ENCODE data around the gene PCDHB11.

- TF ChIP-seq, protein P1, sequence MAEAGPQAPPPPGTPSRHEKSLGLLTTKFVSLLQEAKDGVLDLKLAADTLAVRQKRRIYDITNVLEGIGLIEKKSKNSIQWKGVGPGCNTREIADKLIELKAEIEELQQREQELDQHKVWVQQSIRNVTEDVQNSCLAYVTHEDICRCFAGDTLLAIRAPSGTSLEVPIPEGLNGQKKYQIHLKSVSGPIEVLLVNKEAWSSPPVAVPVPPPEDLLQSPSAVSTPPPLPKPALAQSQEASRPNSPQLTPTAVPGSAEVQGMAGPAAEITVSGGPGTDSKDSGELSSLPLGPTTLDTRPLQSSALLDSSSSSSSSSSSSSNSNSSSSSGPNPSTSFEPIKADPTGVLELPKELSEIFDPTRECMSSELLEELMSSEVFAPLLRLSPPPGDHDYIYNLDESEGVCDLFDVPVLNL (CRISPR knock-in tag; IDR thresholded peaks at IDR 0.05; ENCODE audit: low read depth) = no peak
- TF ChIP-seq ELF2 (CRISPR knock-in tag; IDR thresholded peaks at IDR 0.05) = no peak
Measured at GRCh38 chr5:141234109-141234667, 34.8 kb downstream of the PCDHB11 start.
